ENCODE data around the gene WNK3. TPM values are rescaled to one million over a fixed set of nuclear protein-coding genes. Genes with fewer than 3 reads are reported as not detected.
"Not testable (repeated sequence)": the region's sequence is repeated elsewhere in the genome, so short reads cannot be mapped to it uniquely, and the experiment has no call there.

Gene WNK3
- total RNA-seq (2014; rRNA removed; shearing (Covaris generic)) (0.43 and 0.63 TPM in 2 replicates), polyA plus RNA-seq (2016; fragmentation: Nextera tagmentation; extraction: Ambion mirVana) (0.29 and 0.39 TPM in 2 replicates)

GRCh38 chrX:54357414-54358377, at the start of gene WNK3:
WNK3 (minus strand) TSS chrX:54358046.
- Histone ChIP-seq H3K9me2 (ENCODE audit: insufficient read depth) (no peaks in the 10 kb centered on the region), H4K20me1 (ENCODE audit: insufficient read depth) (no peaks in the 10 kb centered on the region), H3K4me2 (ENCODE audit: unreplicated experiment) (peak within 1 kb of the TSS; percentile 80), H3F3A (ENCODE audit: insufficient read depth) (no peaks in the 10 kb centered on the region), H3K36me3 (ENCODE audit: low read depth) (no peaks in the 10 kb centered on the region), H3K4me3 (peak within 1 kb of the TSS; percentile 71), H3K79me2 (ENCODE audit: insufficient read depth) (no peaks in the 10 kb centered on the region), H2AFZ (peak within 1 kb of the TSS; percentile 84), H3K27me3 (replicated peaks; ENCODE audit: insufficient read depth) (no peaks in the 10 kb centered on the region), H3K27ac (no peak within 1 kb of the TSS), H3K9me3 (ENCODE audit: low read depth) (no peaks in the 10 kb centered on the region), H3K9ac (peak within 1 kb of the TSS; percentile 46), H3K4me1 (ENCODE audit: insufficient read depth) (no peaks in the 10 kb centered on the region)
- DNase-seq, result peak; percentile 66
- TF ChIP-seq EZH2phosphoT487 (IDR thresholded peaks at IDR 0.05; ENCODE audit: insufficient read depth, low read depth) (no peak), EZH2 (IDR thresholded peaks at IDR 0.05; ENCODE audit: insufficient read depth, poor library complexity, severe bottlenecking) (no peak)
- 1 to 6% methylated on average over 13 to 76 of the region's 88 CpGs for WGBS, 2 experiments (ENCODE audit: low coverage in 1 of 2, low lambda C conversion rate in 2 of 2, missing lambda C conversion rate in 2 of 2)
- in situ Hi-C loops (cut with MboI), result no loop called here

- H3K9me2 ChIP-seq (ENCODE audit: insufficient read depth), result no peaks in the 10 kb centered on the region
- H2AFZ ChIP-seq, result no peak overlapping the region
- no peak overlapping the region for H3K4me2 ChIP-seq (ENCODE audit: unreplicated experiment)
- no peaks in the 10 kb centered on the region for H3K4me1 ChIP-seq (ENCODE audit: insufficient read depth)
- no peaks in the 10 kb centered on the region for H4K20me1 ChIP-seq (ENCODE audit: insufficient read depth)
- no peak overlapping the region for H3K27ac ChIP-seq
- in situ Hi-C loops (cut with MboI), result no loop called here
- H3K9me3 ChIP-seq (ENCODE audit: low read depth), result no peaks in the 10 kb centered on the region
- DNase-seq, result no peak
- H3K4me3 ChIP-seq, result no peak overlapping the region
- WGBS, 2 experiments (ENCODE audit: low coverage in 1 of 2, low lambda C conversion rate in 2 of 2, missing lambda C conversion rate in 2 of 2), result 14 to 15% methylated on average over 2 of the region's 2 CpGs
- no peaks in the 10 kb centered on the region for H3F3A ChIP-seq (ENCODE audit: insufficient read depth)
- TF ChIP-seq EZH2 (IDR thresholded peaks at IDR 0.05; ENCODE audit: insufficient read depth, poor library complexity, severe bottlenecking) (no peak), EZH2phosphoT487 (IDR thresholded peaks at IDR 0.05; ENCODE audit: insufficient read depth, low read depth) (no peak)
- H3K9ac ChIP-seq, result no peak overlapping the region
- H3K36me3 ChIP-seq (ENCODE audit: low read depth), result no peaks in the 10 kb centered on the region
- H3K79me2 ChIP-seq (ENCODE audit: insufficient read depth), result no peaks in the 10 kb centered on the region
- no peaks in the 10 kb centered on the region for H3K27me3 ChIP-seq (replicated peaks; ENCODE audit: insufficient read depth)
Observed at GRCh38 chrX:54407266-54407665, 49.4 kb upstream of the WNK3 start.

GRCh38 chrX:54397113-54397512, 39.3 kb upstream of the WNK3 start:
- Histone ChIP-seq H3K9me2 (ENCODE audit: insufficient read depth) (no peaks in the 10 kb centered on the region), H3K27me3 (replicated peaks; ENCODE audit: insufficient read depth) (no peaks in the 10 kb centered on the region), H3K36me3 (ENCODE audit: low read depth) (no peaks in the 10 kb centered on the region), H3K9ac (no peak overlapping the region), H3K4me1 (ENCODE audit: insufficient read depth) (no peaks in the 10 kb centered on the region), H3F3A (ENCODE audit: insufficient read depth) (no peaks in the 10 kb centered on the region), H4K20me1 (ENCODE audit: insufficient read depth) (no peaks in the 10 kb centered on the region), H3K27ac (no peak overlapping the region), H3K4me3 (no peak overlapping the region), H3K4me2 (ENCODE audit: unreplicated experiment) (no peak overlapping the region), H3K9me3 (ENCODE audit: low read depth) (no peaks in the 10 kb centered on the region), H2AFZ (no peak overlapping the region), H3K79me2 (ENCODE audit: insufficient read depth) (no peaks in the 10 kb centered on the region)
- in situ Hi-C loops (cut with MboI), result no loop called here
- TF ChIP-seq EZH2 (IDR thresholded peaks at IDR 0.05; ENCODE audit: insufficient read depth, poor library complexity, severe bottlenecking) (no peak), EZH2phosphoT487 (IDR thresholded peaks at IDR 0.05; ENCODE audit: insufficient read depth, low read depth) (no peak)
- WGBS, 2 experiments (ENCODE audit: low coverage in 1 of 2, low lambda C conversion rate in 2 of 2, missing lambda C conversion rate in 2 of 2), result 86 to 88% methylated on average over 1 of the region's 1 CpG
- no peak for DNase-seq

- in situ Hi-C loops (cut with MboI), result no loop called here
- H3F3A ChIP-seq (ENCODE audit: insufficient read depth), result no peaks in the 10 kb centered on the region
- H3K9me3 ChIP-seq (ENCODE audit: low read depth), result no peaks in the 10 kb centered on the region
- no peaks in the 10 kb centered on the region for H4K20me1 ChIP-seq (ENCODE audit: insufficient read depth)
- no peak overlapping the region for H3K4me2 ChIP-seq (ENCODE audit: unreplicated experiment)
- no peak overlapping the region for H2AFZ ChIP-seq
- TF ChIP-seq EZH2phosphoT487 (IDR thresholded peaks at IDR 0.05; ENCODE audit: insufficient read depth, low read depth) (no peak), EZH2 (IDR thresholded peaks at IDR 0.05; ENCODE audit: insufficient read depth, poor library complexity, severe bottlenecking) (no peak)
- no peaks in the 10 kb centered on the region for H3K27me3 ChIP-seq (replicated peaks; ENCODE audit: insufficient read depth)
- no peak for DNase-seq
- no peaks in the 10 kb centered on the region for H3K36me3 ChIP-seq (ENCODE audit: low read depth)
- no peak overlapping the region for H3K9ac ChIP-seq
- no peaks in the 10 kb centered on the region for H3K4me1 ChIP-seq (ENCODE audit: insufficient read depth)
- H3K79me2 ChIP-seq (ENCODE audit: insufficient read depth), result no peaks in the 10 kb centered on the region
- H3K4me3 ChIP-seq, result no peak overlapping the region
- H3K27ac ChIP-seq, result no peak overlapping the region
- 40 to 53% methylated on average over 1 of the region's 1 CpG for WGBS, 2 experiments (ENCODE audit: low coverage in 1 of 2, low lambda C conversion rate in 2 of 2, missing lambda C conversion rate in 2 of 2)
- no peaks in the 10 kb centered on the region for H3K9me2 ChIP-seq (ENCODE audit: insufficient read depth)
Observed at GRCh38 chrX:54386314-54386713, 28.5 kb upstream of the WNK3 start.

GRCh38 chrX:54384661-54385060, 26.8 kb upstream of the WNK3 start:
- H3K4me1 ChIP-seq (ENCODE audit: insufficient read depth); H3K4me3 ChIP-seq; H4K20me1 ChIP-seq (ENCODE audit: insufficient read depth); H3K4me2 ChIP-seq (ENCODE audit: unreplicated experiment); H3K27ac ChIP-seq; H3K9me2 ChIP-seq (ENCODE audit: insufficient read depth); H3K9me3 ChIP-seq (ENCODE audit: low read depth); H3K27me3 ChIP-seq (replicated peaks; ENCODE audit: insufficient read depth); H3K79me2 ChIP-seq (ENCODE audit: insufficient read depth); H2AFZ ChIP-seq; DNase-seq; H3K36me3 ChIP-seq (ENCODE audit: low read depth); H3K9ac ChIP-seq; H3F3A ChIP-seq (ENCODE audit: insufficient read depth); in situ Hi-C loops (cut with MboI): not testable (repeated sequence)
- 61 to 64% methylated on average over 3 to 5 of the region's 5 CpGs for WGBS, 2 experiments (ENCODE audit: low coverage in 1 of 2, low lambda C conversion rate in 2 of 2, missing lambda C conversion rate in 2 of 2)
